Activated effector memory CD4-positive, alpha-beta T cell treated with Interleukin-2 at 50 U/mL for 16 hours (primary cell): Measurements from ENCODE around the gene GSTM2.
A peak's percentile ranks its signal among the peaks of the same experiment; 100 is the strongest.

Source experiments
- DNase-seq: peaks from one replicate; pipeline ENCODE4 v3.0.0-alpha.2; 2020

Gene GSTM2

GRCh38 chr1:109667452-109668122, at the start of gene GSTM2:
GSTM2 (plus strand) TSS chr1:109668057; CDS start chr1:109668116, 59 bp downstream.
- DNase-seq, result peak; percentile 73

- DNase-seq, result no peak
These were observed 48.9 kb upstream of the GSTM2 start for GRCh38 chr1:109618661-109619575.

DNA sequence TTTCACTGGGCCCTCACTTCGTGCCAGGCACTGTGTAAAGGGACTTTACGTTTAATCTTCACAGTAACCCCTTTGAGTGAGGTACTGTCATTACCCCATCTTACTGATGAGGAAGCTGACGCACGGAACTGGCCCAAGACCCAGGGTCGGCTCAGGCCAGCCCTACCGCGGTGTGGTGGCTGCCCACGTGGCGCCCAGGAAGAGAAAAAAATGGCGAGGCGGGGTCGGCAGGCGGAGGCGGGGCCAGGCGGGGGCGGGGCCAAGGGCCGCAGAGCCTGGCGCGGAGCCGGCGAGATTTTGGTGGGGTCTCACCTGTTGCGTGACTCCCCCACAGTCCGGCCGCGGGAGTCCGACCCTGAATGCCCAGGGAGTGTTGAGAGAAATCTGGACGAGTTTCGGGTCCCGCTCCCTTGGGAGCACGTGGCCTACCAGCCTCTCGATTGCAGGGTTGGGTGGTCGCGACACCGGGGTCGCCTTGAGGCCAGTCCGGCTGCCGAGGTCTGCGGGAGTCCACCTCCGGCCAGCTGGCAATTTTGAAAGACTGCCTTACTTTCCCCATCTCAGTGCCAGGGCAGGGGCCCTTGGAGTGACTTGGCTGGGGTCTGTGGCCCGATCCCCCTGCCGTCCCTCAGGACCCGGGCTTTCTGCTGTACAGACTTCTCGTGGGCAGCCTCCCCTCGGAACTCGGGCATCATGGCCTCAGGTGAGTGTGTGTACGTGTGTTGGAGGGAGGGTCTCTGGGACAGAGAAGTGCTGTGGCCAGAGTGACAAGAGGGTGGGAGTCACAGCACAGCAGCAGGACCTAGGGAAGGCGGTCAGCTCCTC, 48.1 kb upstream of the GSTM2 start, which contains the start of the genes AMPD2 and GNAT2:
Gene AMPD2 (plus strand): TSS at position 262 of the 825 bp plus-strand sequence. CDS start 1,339 bp downstream, outside the sequence.
Gene GNAT2 (minus strand): TSS at position 41 of the 825 bp plus-strand sequence. CDS start 6,746 bp downstream, outside the sequence.
- DNase-seq, result peak; percentile 60

GRCh38 chr1:109620401-109620791, 47.5 kb upstream of the GSTM2 start:
- no peak for DNase-seq

GRCh38 chr1:109620841-109621286, 47.0 kb upstream of the GSTM2 start:
- DNase-seq, result peak; percentile 95

DNA sequence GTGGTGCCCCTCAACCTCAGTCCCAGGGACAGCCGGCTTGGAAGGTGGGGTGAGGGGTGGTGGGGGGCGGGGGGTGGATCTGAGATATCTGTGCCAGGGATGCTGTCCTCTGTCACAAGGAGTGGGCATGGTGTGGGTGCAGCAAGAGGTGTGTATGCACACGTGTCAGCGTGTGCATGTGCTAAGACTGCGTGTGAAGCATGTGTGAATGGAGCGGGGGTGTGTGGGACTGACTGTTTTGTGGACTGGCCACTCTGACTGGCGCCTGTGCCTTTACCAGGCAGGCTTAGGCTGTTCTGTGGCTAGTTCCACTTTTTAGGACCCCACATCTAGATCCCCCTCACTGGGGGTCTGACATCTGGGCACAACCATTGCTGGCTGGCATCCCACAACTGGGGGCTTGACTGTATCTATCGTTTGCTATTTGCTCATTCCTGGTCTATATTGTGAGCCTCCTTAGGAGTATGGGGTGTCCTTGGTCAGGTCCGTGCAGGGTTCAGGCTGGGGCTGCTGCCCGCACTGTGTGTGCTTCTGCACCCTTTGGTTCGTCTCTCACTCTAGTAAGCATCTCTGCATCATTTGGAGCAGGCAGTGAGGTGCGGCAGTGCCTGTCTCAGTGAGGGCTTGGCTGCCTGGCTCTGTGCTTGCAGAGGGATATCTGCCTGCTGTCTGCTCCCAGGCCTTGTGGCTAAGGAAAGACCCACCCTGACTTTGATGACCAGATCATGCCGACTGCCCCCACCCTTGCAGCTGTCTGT, 46.3 kb upstream of the GSTM2 start:
- no peak for DNase-seq

GRCh38 chr1:109622137-109622892, 45.5 kb upstream of the GSTM2 start:
- DNase-seq, result no peak

DNA sequence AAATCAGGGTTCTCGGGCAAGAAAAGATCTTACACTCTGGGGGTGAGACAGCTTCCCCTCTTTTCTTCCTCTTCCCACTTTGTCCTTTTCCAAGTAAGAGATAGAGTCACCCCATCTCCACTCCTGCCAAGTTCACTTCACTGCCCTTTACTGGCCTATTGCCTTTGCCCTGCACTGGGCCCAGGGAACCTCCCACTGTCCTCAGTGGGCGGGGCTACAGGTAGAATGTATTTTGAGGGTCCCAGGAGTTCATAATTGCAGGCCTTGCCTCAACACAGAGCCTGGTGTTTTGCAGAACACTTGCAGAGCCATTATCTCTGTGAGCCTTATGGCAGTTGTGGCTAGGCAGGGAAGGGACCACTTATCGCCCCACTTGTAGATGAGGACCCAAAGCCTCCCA, 45.0 kb upstream of the GSTM2 start:
- DNase-seq, result no peak

DNA sequence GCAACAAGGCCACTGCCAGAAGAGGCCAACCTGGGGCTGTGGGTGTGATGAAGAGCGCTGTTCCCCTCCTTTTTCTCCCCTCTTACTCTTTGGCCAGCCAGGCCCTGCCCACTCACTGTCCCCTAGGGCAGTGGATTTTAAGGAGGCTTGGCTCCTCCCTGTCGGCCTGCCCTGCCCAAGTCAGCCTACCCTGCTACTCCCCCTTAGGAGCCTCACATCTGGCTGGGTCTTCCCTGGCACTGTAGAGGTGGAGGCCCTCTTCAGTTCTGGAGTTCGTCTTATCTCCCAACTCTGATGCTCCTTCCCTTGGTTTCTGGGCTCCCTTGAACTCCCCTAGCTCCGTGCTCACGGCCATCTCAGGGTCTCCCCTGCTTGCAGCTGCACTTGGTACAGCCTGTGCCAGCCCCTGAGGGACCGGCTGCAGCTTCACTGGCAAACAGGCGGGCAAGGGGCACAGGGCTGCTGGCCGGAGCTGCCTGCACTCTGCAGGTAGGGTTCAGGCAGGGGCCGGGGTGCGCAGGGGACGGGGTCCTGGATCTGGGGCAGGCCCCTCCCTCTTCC, 44.2 kb upstream of the GSTM2 start:
- no peak for DNase-seq

DNA sequence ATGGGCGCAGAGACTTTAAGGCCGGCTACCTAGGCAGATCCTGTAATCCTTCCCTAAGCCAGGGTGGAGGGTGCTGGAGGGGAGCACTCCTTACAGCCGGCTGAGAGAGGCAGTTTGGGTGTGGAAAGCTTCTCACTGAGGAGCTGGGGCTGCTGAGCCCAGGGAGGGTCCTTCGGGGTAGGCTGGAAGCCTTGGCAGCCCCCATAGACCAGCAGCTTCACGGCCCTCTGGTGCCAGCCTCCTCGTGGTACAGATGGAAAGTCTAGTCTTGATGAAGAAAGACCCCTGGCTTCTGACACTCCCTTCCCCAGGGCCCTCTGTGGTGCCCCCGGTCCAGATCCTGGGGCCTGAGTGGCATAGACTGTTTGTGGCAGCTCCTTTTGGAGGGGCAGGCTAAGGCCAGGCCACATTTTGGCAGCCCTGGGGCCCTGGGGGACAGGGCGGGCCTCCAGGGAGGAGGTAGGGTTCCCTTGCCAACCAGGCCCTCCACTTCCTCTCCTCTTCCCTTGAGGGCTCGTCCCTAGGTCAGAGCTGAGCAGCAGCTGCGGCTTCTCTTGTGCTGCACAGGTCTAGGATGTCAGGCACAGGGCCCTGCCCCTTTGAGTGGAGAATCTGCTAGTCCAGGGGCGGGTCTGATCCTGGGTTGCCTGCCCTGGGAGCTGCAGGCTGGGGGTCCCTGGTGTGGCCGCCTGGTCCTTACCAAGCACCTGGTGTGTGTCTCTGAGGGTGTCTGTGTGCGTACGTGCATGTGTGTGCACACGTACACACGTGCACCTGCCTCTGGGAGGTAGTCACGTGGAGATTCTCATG, 43.5 kb upstream of the GSTM2 start:
- DNase-seq, result no peak

- DNase-seq, result no peak
These were observed 42.7 kb upstream of the GSTM2 start for GRCh38 chr1:109625176-109625575.

- no peak for DNase-seq
These were observed 42.0 kb upstream of the GSTM2 start for GRCh38 chr1:109625601-109626560.

DNA sequence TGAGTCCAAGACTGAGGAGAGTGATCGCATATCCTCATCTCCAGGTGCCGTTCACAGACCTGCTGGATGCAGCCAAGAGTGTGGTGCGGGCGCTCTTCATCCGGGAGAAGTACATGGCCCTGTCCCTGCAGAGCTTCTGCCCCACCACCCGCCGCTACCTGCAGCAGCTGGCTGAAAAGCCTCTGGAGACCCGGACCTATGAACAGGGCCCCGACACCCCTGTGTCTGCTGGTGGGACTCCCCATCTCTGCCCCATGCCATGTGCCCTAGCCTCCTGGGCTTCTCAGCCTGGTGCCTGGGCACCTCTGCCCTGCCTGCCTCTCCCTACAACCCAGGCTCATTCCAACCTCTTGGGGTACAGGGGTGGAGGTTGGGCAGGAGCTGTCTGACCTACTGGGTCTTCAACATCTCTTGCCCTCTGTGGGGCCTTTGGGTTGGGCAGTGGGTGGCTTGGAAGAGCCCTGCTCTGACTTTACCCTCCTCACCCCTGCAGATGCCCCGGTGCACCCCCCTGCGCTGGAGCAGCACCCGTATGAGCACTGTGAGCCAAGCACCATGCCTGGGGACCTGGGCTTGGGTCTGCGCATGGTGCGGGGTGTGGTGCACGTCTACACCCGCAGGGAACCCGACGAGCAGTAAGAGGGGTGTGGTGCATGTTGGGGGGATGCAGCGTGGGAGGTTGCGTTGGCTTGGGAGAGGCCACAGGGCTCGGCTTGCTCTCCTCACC, 41.0 kb upstream of the GSTM2 start:
- DNase-seq, result no peak

DNA sequence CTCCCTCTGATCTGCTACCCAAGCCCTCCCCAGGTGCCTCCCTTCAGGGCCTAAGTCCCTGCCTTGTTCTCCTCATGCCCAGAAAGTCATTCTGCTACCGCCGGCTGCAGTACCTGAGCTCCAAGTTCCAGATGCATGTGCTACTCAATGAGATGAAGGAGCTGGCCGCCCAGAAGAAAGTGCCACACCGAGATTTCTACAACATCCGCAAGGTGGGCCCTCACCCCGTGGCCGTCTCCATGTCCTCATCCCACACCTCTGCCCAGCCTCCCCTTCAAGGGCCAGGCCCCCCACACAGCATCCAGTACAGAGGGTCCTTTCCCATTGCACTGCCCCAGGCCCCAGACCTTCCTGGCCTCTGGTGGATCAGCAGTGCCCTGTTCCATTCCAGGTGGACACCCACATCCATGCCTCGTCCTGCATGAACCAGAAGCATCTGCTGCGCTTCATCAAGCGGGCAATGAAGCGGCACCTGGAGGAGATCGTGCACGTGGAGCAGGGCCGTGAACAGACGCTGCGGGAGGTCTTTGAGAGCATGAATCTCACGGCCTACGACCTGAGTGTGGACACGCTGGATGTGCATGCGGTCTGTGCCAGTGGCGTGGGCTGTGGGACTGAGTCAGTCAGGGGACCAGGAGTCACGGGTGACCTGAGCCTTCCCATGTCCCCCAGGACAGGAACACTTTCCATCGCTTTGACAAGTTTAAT, 40.0 kb upstream of the GSTM2 start:
- DNase-seq, result no peak

DNA sequence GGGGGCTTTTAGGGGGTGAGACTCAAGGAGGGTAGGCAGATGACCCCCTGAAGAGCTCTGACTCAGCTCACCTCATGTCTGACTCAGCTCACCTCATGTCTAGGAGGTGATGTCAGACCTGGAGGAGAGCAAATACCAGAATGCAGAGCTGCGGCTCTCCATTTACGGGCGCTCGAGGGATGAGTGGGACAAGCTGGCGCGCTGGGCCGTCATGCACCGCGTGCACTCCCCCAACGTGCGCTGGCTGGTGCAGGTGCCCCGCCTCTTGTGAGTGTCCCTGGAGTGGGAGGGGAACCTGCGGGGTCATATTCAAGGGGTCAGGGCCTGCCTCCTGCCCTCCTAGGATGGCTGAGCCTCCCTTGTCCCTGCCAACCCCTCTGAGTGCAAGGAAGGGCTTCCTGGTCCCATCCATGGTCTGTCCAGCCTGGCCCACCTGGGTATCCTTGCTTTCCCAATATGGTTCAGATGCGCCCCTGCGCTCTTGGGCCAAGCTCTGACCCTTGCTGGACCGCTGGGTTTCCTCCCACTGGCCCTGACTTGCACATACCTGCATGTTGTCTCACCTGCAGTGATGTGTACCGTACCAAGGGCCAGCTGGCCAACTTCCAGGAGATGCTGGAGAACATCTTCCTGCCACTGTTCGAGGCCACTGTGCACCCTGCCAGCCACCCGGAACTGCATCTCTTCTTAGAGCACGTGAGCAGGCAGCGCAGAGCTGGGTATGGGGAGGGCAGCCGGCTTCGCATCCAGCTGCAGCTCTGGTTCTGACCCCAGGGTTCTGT, 39.1 kb upstream of the GSTM2 start:
- no peak for DNase-seq

- no peak for DNase-seq
These were observed 38.4 kb upstream of the GSTM2 start for GRCh38 chr1:109629372-109630030.
